Prostate gland (tissue), 2 donors: ENCODE results near the gene SPHK2.

Experiments used
- POLR2A ChIP-seq: fragments of 450-650 bp; IDR thresholded peaks from one replicate; pipeline ENCODE4 v1.6.1; 2016; ENCODE audit warnings: antibody characterized with exemption, mild to moderate bottlenecking
- TF ChIP-seq, protein P1 (sequence below), 4 experiments: fragments of 200-600 bp in 2 of 4; fragments of 450-650 bp in 2 of 4; sonication (generic) in 2 of 4; IDR thresholded peaks; 1 replicate in 3 of 4; 2 replicates in 1 of 4; pipeline ENCODE4 v1.5.1; 2016 to 2019; ENCODE audit warnings: antibody characterized with exemption in 4 of 4, mild to moderate bottlenecking in 2 of 4, moderate library complexity in 2 of 4

DNA sequence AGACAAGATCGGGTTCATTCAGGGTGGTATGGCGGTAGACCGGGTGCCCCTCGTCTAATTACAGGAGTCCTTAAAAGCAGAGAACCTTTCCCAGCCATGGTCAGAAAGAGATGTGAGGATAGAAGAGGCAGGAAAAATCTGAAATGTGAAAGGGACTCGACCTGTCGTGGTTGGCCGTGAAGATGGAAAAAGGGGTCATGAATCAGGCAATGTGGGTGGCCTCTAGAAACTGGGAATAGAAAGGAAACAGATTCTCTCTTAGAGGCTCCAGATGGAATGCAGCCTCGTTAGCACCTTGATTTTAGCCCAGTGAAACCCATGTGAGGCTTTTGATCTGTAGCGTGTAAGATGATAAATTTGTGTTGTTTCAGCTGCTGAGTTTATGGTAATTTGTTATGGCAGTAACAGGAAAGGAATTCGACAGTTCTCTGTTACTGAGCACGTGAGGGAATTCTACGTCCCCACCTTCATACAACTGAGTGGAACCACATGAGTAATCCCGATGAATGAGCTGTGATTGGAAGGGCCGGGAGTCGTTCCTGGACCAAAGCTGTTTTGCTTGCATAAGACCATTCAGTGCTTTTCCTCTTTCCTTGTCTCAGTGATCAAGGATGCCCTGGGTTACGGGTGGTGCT lies 37.7 kb downstream of the SPHK2 start:
- no peak for TF ChIP-seq POLR2A
- TF ChIP-seq, protein P1, sequence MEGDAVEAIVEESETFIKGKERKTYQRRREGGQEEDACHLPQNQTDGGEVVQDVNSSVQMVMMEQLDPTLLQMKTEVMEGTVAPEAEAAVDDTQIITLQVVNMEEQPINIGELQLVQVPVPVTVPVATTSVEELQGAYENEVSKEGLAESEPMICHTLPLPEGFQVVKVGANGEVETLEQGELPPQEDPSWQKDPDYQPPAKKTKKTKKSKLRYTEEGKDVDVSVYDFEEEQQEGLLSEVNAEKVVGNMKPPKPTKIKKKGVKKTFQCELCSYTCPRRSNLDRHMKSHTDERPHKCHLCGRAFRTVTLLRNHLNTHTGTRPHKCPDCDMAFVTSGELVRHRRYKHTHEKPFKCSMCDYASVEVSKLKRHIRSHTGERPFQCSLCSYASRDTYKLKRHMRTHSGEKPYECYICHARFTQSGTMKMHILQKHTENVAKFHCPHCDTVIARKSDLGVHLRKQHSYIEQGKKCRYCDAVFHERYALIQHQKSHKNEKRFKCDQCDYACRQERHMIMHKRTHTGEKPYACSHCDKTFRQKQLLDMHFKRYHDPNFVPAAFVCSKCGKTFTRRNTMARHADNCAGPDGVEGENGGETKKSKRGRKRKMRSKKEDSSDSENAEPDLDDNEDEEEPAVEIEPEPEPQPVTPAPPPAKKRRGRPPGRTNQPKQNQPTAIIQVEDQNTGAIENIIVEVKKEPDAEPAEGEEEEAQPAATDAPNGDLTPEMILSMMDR (IDR thresholded peaks at IDR 0.05), result no peak
